ENCODE data around the gene VCL. TPM values are rescaled to one million over a fixed set of nuclear protein-coding genes. Genes with fewer than 3 reads are reported as not detected.

Gene VCL
- total RNA-seq, 2 donors from 2014 or later: 173 to 216 TPM

DNA sequence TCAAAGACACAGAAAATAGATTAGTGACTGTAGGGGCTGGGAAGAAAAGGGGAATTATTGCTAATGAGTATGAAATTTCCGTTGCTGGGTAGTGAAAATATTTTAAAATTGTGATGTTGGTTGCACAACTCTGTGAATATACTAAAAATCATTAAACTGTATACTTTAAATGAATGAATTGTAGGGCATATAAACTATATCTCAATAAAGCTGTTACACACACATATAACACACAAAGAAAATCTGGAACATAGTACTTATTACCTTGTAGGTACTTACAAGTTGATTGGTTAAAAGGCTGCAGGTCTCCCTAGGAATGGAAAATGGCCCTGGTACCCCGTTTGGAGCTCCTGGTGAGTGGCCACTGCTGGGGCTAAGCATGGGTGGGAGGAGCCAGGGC lies 27.1 kb upstream of the VCL start:
- no peak for TF ChIP-seq CTCF (IDR thresholded peaks at IDR 0.05)
- H3K36me3 ChIP-seq: no peaks in the 10 kb centered on the region
- no peak overlapping the region for H3K4me3 ChIP-seq
- no peaks in the 10 kb centered on the region for H3K27me3 ChIP-seq
- no peaks in the 10 kb centered on the region for H3K9me3 ChIP-seq
- no peak overlapping the region for H3K27ac ChIP-seq
- DNase-seq (ENCODE audit: low spot score): no peak
- H3K4me1 ChIP-seq: peaks cover 0 to 22% of the 10 kb centered on the region in 2 donors

DNA sequence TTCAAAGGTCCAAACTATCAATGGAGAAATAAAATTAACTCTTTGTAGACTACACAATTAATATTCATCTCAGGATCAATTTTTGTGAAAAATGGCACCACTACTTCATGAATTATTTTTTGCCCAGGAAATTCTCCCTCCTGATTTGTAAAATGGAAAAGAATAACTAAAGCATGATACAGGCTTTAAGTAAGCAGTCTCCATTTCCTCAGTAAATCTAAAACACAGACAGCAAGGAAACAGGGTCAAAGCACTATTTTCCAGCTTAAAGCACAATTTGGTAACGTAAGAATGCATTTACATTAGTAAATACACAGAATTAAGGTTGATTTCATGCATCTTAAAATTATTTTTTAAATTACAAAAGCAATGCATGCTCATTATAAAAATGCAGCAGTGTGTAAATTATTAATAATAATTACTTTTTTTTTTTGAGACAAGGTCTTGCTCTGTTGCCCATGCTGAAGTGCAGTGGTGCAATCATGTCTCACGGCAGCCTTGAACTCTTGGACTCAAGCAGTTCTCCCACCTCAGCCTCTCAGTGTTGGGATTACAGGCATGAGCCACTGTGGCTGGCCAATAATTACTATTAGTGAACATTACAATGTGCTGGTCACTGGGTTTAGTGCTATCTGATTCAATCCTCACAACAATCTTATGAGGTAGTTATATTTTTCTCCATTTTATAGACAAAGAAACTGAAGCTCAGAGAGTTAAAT lies 26.1 kb upstream of the VCL start:
- H3K4me3 ChIP-seq: no peak overlapping the region
- H3K27ac ChIP-seq: no peak overlapping the region
- H3K36me3 ChIP-seq: no peaks in the 10 kb centered on the region
- no peak for DNase-seq (ENCODE audit: low spot score)
- peaks cover 0 to 12% of the 10 kb centered on the region in 2 donors for H3K4me1 ChIP-seq
- no peak for TF ChIP-seq CTCF (IDR thresholded peaks at IDR 0.05)
- no peaks in the 10 kb centered on the region for H3K9me3 ChIP-seq
- H3K27me3 ChIP-seq: no peaks in the 10 kb centered on the region

- no peak for TF ChIP-seq CTCF (IDR thresholded peaks at IDR 0.05)
- no peak overlapping the region for H3K4me3 ChIP-seq
- H3K36me3 ChIP-seq: no peaks in the 10 kb centered on the region
- no peaks in the 10 kb centered on the region for H3K4me1 ChIP-seq
- H3K9me3 ChIP-seq: no peaks in the 10 kb centered on the region
- H3K27me3 ChIP-seq: no peaks in the 10 kb centered on the region
- H3K27ac ChIP-seq: no peak overlapping the region
- DNase-seq (ENCODE audit: low spot score): no peak
These were observed 24.5 kb upstream of the VCL start for GRCh38 chr10:73973427-73973826.

DNA sequence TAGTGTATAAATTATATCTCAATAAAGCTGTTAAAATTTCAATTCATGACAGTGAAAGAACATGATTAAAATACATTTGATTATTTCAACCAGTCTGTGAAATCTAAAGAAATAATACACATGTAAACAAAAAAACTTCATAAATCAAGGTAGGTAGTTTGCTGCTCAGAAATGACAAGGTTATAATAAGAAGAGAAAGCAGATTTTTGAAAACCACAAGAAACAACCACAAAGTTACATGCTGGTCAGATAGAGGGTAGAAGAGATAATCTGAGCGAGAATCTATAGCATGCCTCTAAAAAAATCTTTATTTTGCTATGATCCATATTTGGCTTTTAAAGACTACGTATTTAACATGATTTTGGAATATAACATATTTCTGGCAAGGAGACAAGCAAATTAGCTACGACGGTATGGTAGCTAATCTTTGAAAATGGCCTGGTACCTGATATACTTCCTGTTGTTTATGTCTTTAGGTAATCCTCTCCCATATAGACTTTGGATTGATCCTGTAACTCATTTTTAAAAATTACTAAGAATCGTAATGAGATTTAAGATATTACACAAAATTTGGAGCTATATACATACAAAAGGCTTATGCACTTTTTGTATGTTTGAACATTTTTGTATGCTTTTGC lies 23.5 kb upstream of the VCL start:
- DNase-seq (ENCODE audit: low spot score): no peak
- H3K27me3 ChIP-seq: no peaks in the 10 kb centered on the region
- H3K4me1 ChIP-seq: no peaks in the 10 kb centered on the region
- no peaks in the 10 kb centered on the region for H3K9me3 ChIP-seq
- H3K4me3 ChIP-seq: no peak overlapping the region
- H3K36me3 ChIP-seq: no peaks in the 10 kb centered on the region
- H3K27ac ChIP-seq: no peak overlapping the region
- no peak for TF ChIP-seq CTCF (IDR thresholded peaks at IDR 0.05)

- no peak for TF ChIP-seq CTCF (IDR thresholded peaks at IDR 0.05)
- no peak for DNase-seq (ENCODE audit: low spot score)
These were observed 22.5 kb upstream of the VCL start for GRCh38 chr10:73975388-73975787.

More at GRCh38 chr10:73975388-73975787, 22.5 kb upstream of the VCL start:
- Histone ChIP-seq H3K27ac (no peak overlapping the region), H3K4me3 (no peak overlapping the region), H3K27me3 (no peaks in the 10 kb centered on the region), H3K36me3 (no peaks in the 10 kb centered on the region), H3K9me3 (no peaks in the 10 kb centered on the region), H3K4me1 (no peaks in the 10 kb centered on the region)

All from right atrium auricular region (tissue), 2 donors.